Hypothalamus (tissue), 51 donors: Measurements from ENCODE around the gene TARS3.
"Not testable (repeated sequence)": the region's sequence is repeated elsewhere in the genome, so short reads cannot be mapped to it uniquely, and the experiment has no call there.

Experiments used
- DNase-seq, 51 donors: peaks; one replicate each; lab custom pipeline; 2025; lab: John Stamatoyannopoulos, UW

Gene TARS3

GRCh38 chr15:101723874-101724674, at the start of gene TARS3:
TSS of gene TARS3 (minus strand) at chr15:101724473. CDS start at chr15:101724387, 86 bp downstream.
- DNase-seq: peak; percentile 45 to 100 (median 86)

- DNase-seq: no peak
Observed at GRCh38 chr15:101773496-101774100, 49.3 kb upstream of the TARS3 start.

- DNase-seq: no peak
Observed at GRCh38 chr15:101772921-101773320, 48.6 kb upstream of the TARS3 start.

DNA sequence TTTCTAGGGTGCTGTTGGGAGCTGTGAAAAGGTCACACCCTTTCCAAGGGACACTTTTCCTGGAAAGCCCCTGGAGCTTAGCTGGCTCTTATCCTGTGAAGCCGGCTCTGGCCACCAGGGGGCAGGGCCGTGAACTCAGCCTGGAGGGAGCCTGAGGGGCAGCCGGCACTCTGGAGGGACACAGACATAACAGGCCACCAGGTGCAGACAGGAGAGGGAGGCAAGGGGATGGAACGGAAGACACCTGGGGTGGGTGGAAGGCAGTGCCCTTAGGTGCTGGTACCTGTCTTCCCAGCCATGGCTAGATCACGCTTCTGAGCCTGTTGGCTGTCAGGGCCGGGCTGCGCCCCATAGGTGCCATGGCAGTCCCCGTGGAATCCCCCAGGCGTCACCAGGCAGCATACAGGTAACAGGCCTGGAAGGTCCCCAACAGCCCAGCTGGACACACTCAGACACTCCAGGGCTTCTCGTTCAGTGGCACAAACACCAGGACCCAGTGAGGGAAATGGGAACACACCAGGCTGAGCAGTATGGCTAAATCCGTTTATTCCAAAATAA, 42.9 kb upstream of the TARS3 start:
- DNase-seq: not testable (repeated sequence)

- no peak for DNase-seq
Observed at GRCh38 chr15:101765772-101766456, 41.6 kb upstream of the TARS3 start.

DNA sequence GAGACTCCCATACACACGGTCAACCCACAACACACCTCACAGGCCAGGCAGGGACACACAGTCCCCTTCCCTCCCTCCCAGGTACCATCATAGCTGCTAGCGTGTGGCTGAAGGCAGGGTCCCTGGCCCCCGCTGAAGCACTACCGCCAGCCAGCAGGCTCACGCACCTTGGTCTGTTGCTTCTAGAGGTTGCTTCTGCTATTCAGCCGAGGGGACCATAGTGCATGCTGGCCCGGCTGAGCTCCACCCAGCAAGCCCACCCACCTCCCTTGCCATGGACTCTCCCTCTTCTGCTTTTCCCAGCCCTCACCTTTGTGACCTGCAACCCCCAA, 41.0 kb upstream of the TARS3 start:
- DNase-seq: not testable (repeated sequence)

GRCh38 chr15:101764669-101765339, 40.5 kb upstream of the TARS3 start:
- DNase-seq: not testable (repeated sequence)

DNA sequence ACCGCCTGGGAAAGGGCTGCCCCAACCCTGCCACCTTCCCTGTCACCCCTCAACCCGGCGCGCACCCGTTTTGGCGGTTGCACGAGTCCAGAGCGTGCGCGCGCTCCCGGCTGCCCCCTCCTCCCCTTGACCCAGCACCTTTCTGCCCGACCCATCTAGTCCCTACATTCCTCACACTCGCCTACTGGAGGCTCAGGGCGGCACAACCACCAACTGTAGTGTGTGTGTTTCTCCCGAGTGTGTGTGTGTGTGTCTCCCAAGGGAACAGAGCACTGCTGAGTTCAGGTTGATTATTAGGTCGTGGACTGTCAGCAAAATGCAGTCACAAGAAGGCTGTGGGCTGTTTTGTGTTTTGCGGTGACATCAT, 22.4 kb upstream of the TARS3 start:
- DNase-seq: not testable (repeated sequence)

DNA sequence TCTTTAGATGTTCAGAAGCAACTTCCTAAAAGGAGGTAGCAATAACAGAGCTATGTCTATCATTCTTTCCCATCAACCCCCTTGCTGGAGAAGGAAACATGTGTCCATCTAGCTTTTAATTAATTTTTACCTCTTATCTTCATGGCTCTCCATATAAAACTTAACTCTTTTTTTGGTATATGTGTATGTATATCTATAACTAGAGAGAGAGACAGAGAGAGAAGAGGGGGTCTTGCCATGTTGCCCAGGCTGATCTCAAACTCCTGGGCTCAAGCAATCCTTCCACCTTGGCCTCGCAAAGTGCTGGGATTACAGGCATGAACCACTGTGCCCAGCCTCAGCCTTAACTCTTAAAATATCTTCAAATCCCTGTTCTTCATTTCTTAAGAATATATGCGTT, 10.6 kb upstream of the TARS3 start:
- DNase-seq: not testable (repeated sequence)

GRCh38 chr15:101733545-101733944, 9.3 kb upstream of the TARS3 start:
- no peak for DNase-seq

- no peak for DNase-seq
Observed at GRCh38 chr15:101732772-101733171, 8.5 kb upstream of the TARS3 start.

DNA sequence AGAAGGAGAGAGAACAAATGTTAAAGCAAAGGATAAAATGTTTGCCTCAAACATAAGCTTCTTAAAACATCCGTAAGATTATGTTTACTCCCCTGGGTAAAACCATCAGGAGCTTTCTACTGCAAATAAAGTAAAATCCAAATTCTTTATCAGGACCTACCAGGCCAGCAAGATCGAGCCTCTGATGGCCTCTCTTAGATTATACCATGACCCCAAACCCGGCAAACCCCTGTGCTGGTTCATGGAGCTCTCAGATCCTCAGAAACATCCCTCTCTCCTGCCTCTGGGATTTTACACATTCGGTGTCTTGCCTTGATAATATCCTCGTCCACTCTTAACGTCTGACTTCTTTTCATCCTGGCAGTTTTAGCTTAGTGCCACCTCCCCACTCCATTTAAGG, 7.5 kb upstream of the TARS3 start:
- DNase-seq: no peak

GRCh38 chr15:101727186-101727585, 2.9 kb upstream of the TARS3 start:
- no peak for DNase-seq

GRCh38 chr15:101725073-101725472, 800 bp upstream of the TARS3 start:
- no peak for DNase-seq

- DNase-seq: no peak
Observed at GRCh38 chr15:101724675-101725005, 367 bp upstream of the TARS3 start.

DNA sequence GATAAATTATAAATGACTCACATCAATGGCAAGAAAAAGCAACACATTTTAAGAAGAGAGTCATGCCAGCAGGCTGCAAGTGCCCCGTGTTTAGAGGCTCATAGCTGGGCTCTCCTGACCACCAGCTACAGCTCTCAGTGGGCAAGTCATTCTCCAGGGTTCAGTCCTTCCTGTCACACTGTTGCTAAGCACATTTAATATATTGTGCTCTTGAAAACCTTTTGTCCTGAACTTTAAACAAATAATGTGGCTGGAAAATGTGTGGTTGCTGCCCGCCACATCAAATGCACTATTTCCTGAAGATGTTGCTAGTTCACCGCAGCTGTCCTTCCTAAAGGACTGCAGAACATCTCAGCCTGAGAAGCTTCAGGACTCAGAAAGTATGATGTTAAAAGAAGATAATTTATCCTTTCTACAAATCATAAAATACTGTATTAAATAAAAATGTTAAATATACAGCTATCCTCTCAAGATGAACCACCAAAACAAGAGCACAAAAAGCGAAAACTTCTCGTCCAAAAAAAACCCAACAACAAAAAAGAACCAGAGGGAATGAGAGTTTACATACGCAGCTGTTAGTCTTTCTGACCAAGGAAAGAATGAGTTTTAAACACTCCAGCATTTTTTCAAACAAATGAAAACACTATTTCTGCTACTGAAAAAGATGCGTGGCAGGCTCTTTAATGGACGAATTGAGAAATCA, 951 bp downstream of the TARS3 start:
- peak in 2 of 51 donors; percentile 45 to 48 for DNase-seq

- no peak for DNase-seq
Observed at GRCh38 chr15:101718896-101719295, 5.4 kb downstream of the TARS3 start.

DNA sequence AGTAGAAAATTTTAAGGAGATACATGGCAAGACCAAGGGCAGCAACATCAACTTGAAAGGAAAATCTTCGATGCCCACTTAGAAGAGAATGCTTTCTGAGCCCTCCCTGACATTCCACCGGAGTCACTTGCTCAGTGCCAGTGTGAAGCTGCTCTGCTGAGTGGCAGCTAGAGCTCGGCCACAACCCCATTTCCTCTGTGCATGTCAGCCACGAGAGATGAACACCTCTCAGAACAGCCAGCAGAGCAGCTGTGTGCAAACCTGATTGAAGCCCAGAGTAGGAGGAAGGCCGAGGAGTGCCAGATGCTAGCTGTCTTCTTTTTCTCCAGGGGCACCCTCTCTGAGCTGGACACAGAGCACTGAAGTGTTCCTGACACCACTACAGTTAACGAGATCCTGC, 12.2 kb downstream of the TARS3 start:
- DNase-seq: no peak

- DNase-seq: no peak
Observed at GRCh38 chr15:101710806-101711205, 13.5 kb downstream of the TARS3 start.

- peak in 1 of 51 donors; percentile 34 for DNase-seq
Observed at GRCh38 chr15:101709466-101709865, 14.8 kb downstream of the TARS3 start.
